Neuronal stem cell (in vitro differentiated cells): Measurements from ENCODE around the gene LHFPL2.
"Not testable (repeated sequence)": the region's sequence is repeated elsewhere in the genome, so short reads cannot be mapped to it uniquely, and the experiment has no call there.

Source experiments
- DNase-seq: peaks from one replicate; pipeline ENCODE4 v3.0.0-alpha.2; 2013; ENCODE audit warnings: low spot score
- H2AFZ ChIP-seq: one replicate; pipeline ENCODE4 v1.6.1; 2013; ENCODE audit warnings: mild to moderate bottlenecking, low read length, inconsistent platforms
- H2AK5ac ChIP-seq: 2 replicates; pipeline ENCODE4 v1.6.1; 2013; ENCODE audit warnings: low read depth, mild to moderate bottlenecking, inconsistent platforms, low read length, moderate library complexity, mixed read lengths
- H2BK120ac ChIP-seq: 2 replicates; pipeline ENCODE4 v1.6.1; 2013; ENCODE audit warnings: low read depth, mild to moderate bottlenecking, inconsistent platforms, low read length, moderate library complexity, mixed read lengths
- H2BK12ac ChIP-seq: one replicate; pipeline ENCODE4 v1.6.1; 2013; ENCODE audit warnings: low read length, inconsistent platforms
- H2BK15ac ChIP-seq: 2 replicates; pipeline ENCODE4 v1.6.1; 2013; ENCODE audit warnings: mild to moderate bottlenecking, low read length, inconsistent platforms, mixed read lengths
- H2BK5ac ChIP-seq: one replicate; pipeline ENCODE4 v1.6.1; 2013; ENCODE audit warnings: inconsistent platforms, mild to moderate bottlenecking, low read length, moderate library complexity
- H3K14ac ChIP-seq: one replicate; pipeline ENCODE4 v1.6.1; 2013; ENCODE audit warnings: low read length, inconsistent platforms
- H3K18ac ChIP-seq: 2 replicates; pipeline ENCODE4 v1.6.1; 2013; ENCODE audit warnings: low read length, inconsistent platforms
- H3K23ac ChIP-seq: 2 replicates; pipeline ENCODE4 v1.6.1; 2013; ENCODE audit warnings: low read depth, mild to moderate bottlenecking, mixed read lengths, low read length, inconsistent platforms; ENCODE audit not compliant: poor library complexity
- H3K27ac ChIP-seq: replicated peaks from 3 replicates; pipeline ENCODE4 v1.5.1; 2013; ENCODE audit warnings: low read length, inconsistent platforms
- H3K27me3 ChIP-seq, 3 experiments: 2 replicates each; pipeline ENCODE4 v1.6.1; 2013; ENCODE audit warnings: low read length in 3 of 3, mild to moderate bottlenecking in 2 of 3, inconsistent platforms in 1 of 3, low read depth in 1 of 3, mixed read lengths in 1 of 3, moderate library complexity in 1 of 3; ENCODE audit not compliant: control insufficient read depth in 3 of 3, insufficient read depth in 3 of 3
- H3K36me3 ChIP-seq, 2 donors: replicated peaks in 1 of 2; 2 replicates each; pipeline ENCODE4 v1.6.1; 2013; ENCODE audit warnings: low read length in 2 of 2; ENCODE audit not compliant: control insufficient read depth in 2 of 2, insufficient read depth in 2 of 2
- H3K4ac ChIP-seq: 2 replicates; pipeline ENCODE4 v1.6.1; 2013; ENCODE audit warnings: inconsistent platforms, mild to moderate bottlenecking, low read length, moderate library complexity
- H3K4me1 ChIP-seq, 2 donors: 1 replicate in 1 of 2; 2 replicates in 1 of 2; pipeline ENCODE4 v1.6.1; 2013; ENCODE audit warnings: low read length in 2 of 2, low read depth in 1 of 2; ENCODE audit not compliant: control insufficient read depth in 2 of 2, insufficient read depth in 1 of 2
- H3K4me2 ChIP-seq: one replicate; pipeline ENCODE4 v1.6.1; 2013; ENCODE audit warnings: mild to moderate bottlenecking, low read length, inconsistent platforms; ENCODE audit not compliant: insufficient read depth, poor library complexity, severe bottlenecking
- H3K4me3 ChIP-seq, 2 donors: 2 replicates each; pipeline ENCODE4 v1.5.1; 2013; ENCODE audit warnings: low read length in 2 of 2, mild to moderate bottlenecking in 2 of 2, inconsistent platforms in 1 of 2, moderate library complexity in 1 of 2
- H3K79me1 ChIP-seq: one replicate; pipeline ENCODE4 v1.6.1; 2013; ENCODE audit warnings: low read depth, mild to moderate bottlenecking, inconsistent platforms, low read length, moderate library complexity
- H3K9ac ChIP-seq: one replicate; pipeline ENCODE4 v1.6.1; 2013; ENCODE audit warnings: mild to moderate bottlenecking, low read depth, low read length, inconsistent platforms; ENCODE audit not compliant: poor library complexity
- H3K9me3 ChIP-seq, 2 donors: replicated peaks in 1 of 2; 2 replicates each; pipeline versions ENCODE3 to v1.6.1; 2013; ENCODE audit warnings: low read length in 2 of 2, mild to moderate bottlenecking in 2 of 2, inconsistent platforms in 1 of 2, low read depth in 1 of 2, mixed read lengths in 1 of 2, moderate library complexity in 1 of 2; ENCODE audit not compliant: control insufficient read depth in 2 of 2, insufficient read depth in 1 of 2
- H4K8ac ChIP-seq: one replicate; pipeline ENCODE4 v1.6.1; 2013; ENCODE audit warnings: low read depth, mild to moderate bottlenecking, inconsistent platforms, low read length, moderate library complexity
- H4K91ac ChIP-seq: one replicate; pipeline ENCODE4 v1.6.1; 2013; ENCODE audit warnings: low read length, low read depth, mild to moderate bottlenecking, inconsistent platforms; ENCODE audit not compliant: poor library complexity
- WGBS, 2 donors: extraction: QIAGEN DNeasy Blood & Tissue Kit; methylation state at CpG; one replicate each; pipeline ENCODE4 v1.1.7; 2013; ENCODE audit warnings: missing lambda C conversion rate in 2 of 2, mixed read lengths in 1 of 2; ENCODE audit not compliant: insufficient read length in 2 of 2, insufficient replicate concordance in 1 of 2; ENCODE audit errors: extremely low coverage in 2 of 2; 5-methylcytosine and 5-hydroxymethylcytosine counted together

The LHFPL2 gene

GRCh38 chr5:78622302-78622971 is 26.1 kb downstream of the LHFPL2 start:
- Histone ChIP-seq H3K9me3 (peaks cover 8 to 15% of the 10 kb centered on the region in 2 donors), H3K23ac (no peak overlapping the region), H3K27ac (no peak overlapping the region), H3K14ac (no peak overlapping the region), H3K18ac (no peak overlapping the region), H4K8ac (no peak overlapping the region), H2AK5ac (no peak overlapping the region), H3K27me3 (no peaks in the 10 kb centered on the region), H2BK15ac (no peak overlapping the region), H2BK5ac (no peak overlapping the region), H2AFZ (no peak overlapping the region), H3K9ac (no peak overlapping the region), H3K4me1 (peaks cover 2 to 5% of the 10 kb centered on the region in 2 donors), H3K4me2 (no peak overlapping the region), H2BK120ac (no peak overlapping the region), H3K4ac (no peak overlapping the region), H4K91ac (no peak overlapping the region), H3K36me3 (peaks cover 7 to 29% of the 10 kb centered on the region in 2 donors), H3K79me1 (no peaks in the 10 kb centered on the region), H2BK12ac (no peak overlapping the region), H3K4me3 (no peak overlapping the region)
- WGBS, 2 donors: no CpG with 5 or more reads among the region's 3 CpGs
- DNase-seq: no peak

GRCh38 chr5:78621291-78621738 is 27.3 kb downstream of the LHFPL2 start:
- Histone ChIP-seq H4K91ac (no peak overlapping the region), H4K8ac (no peak overlapping the region), H2BK120ac (no peak overlapping the region), H3K4me2 (no peak overlapping the region), H2BK5ac (no peak overlapping the region), H3K4me1 (peaks cover 2 to 5% of the 10 kb centered on the region in 2 donors), H2BK12ac (no peak overlapping the region), H3K4me3 (peak overlapping the region in 1 of 2 donors; percentile 16), H3K9me3 (peaks cover 8 to 15% of the 10 kb centered on the region in 2 donors), H3K23ac (no peak overlapping the region), H3K9ac (no peak overlapping the region), H3K4ac (no peak overlapping the region), H3K79me1 (no peaks in the 10 kb centered on the region), H3K36me3 (peaks cover 7 to 25% of the 10 kb centered on the region in 2 donors), H2AK5ac (no peak overlapping the region), H3K27ac (no peak overlapping the region), H3K18ac (no peak overlapping the region), H2AFZ (no peak overlapping the region), H3K27me3 (no peaks in the 10 kb centered on the region), H2BK15ac (no peak overlapping the region), H3K14ac (no peak overlapping the region)
- no peak for DNase-seq
- WGBS, 2 donors: no CpG with 5 or more reads among the region's 3 CpGs

- not testable (repeated sequence) for H4K91ac ChIP-seq
These were observed 28.5 kb downstream of the LHFPL2 start for GRCh38 chr5:78620119-78620518.

GRCh38 chr5:78618303-78618702 is 30.3 kb downstream of the LHFPL2 start:
- H2BK12ac ChIP-seq: no peak overlapping the region

More at GRCh38 chr5:78620119-78620518, 28.5 kb downstream of the LHFPL2 start:
- H2AFZ ChIP-seq, H4K8ac ChIP-seq, H3K27me3 ChIP-seq, H2AK5ac ChIP-seq, H3K14ac ChIP-seq, H3K18ac ChIP-seq, H3K4me3 ChIP-seq, H2BK15ac ChIP-seq, H3K4ac ChIP-seq, H3K79me1 ChIP-seq, H3K23ac ChIP-seq, H3K27ac ChIP-seq, H2BK120ac ChIP-seq, H3K9ac ChIP-seq, H3K4me2 ChIP-seq, H2BK5ac ChIP-seq, H2BK12ac ChIP-seq, H3K4me1 ChIP-seq, DNase-seq: not testable (repeated sequence)
- Histone ChIP-seq H3K36me3 (peaks cover 7 to 16% of the 10 kb centered on the region in 2 donors), H3K9me3 (peaks cover 8 to 15% of the 10 kb centered on the region in 2 donors)
- no CpG with 5 or more reads among the region's 4 CpGs for WGBS, 2 donors

More at GRCh38 chr5:78618303-78618702, 30.3 kb downstream of the LHFPL2 start:
- no peaks in the 10 kb centered on the region for H3K79me1 ChIP-seq
- H3K4ac ChIP-seq: no peak overlapping the region
- H3K27me3 ChIP-seq: no peaks in the 10 kb centered on the region
- no peak overlapping the region for H2AFZ ChIP-seq
- no peak overlapping the region for H3K18ac ChIP-seq
- H3K4me3 ChIP-seq: no peak overlapping the region
- H4K8ac ChIP-seq: no peak overlapping the region
- no peak for DNase-seq
- H2BK120ac ChIP-seq: no peak overlapping the region
- peaks cover 8 to 15% of the 10 kb centered on the region in 2 donors for H3K9me3 ChIP-seq
- H2BK15ac ChIP-seq: no peak overlapping the region
- no peak overlapping the region for H3K23ac ChIP-seq
- H3K27ac ChIP-seq: no peak overlapping the region
- no peak overlapping the region for H2AK5ac ChIP-seq
- H3K4me1 ChIP-seq: no peaks in the 10 kb centered on the region
- H4K91ac ChIP-seq: no peak overlapping the region
- H3K36me3 ChIP-seq: peaks cover 7 to 17% of the 10 kb centered on the region in 2 donors
- WGBS, 2 donors: no CpG with 5 or more reads among the region's 10 CpGs
- H3K9ac ChIP-seq: no peak overlapping the region
- H2BK5ac ChIP-seq: no peak overlapping the region
- H3K14ac ChIP-seq: no peak overlapping the region
- no peak overlapping the region for H3K4me2 ChIP-seq
